HG02798 (cell line): ENCODE measurements around the gene BRD3OS.

ENCODE experiments used
- ATAC-seq: cut with Tn5 transposase; IDR thresholded peaks from one replicate; pipeline ENCODE4 v1.9.1; 2021; ENCODE audit warnings: mild to moderate bottlenecking; ENCODE audit not compliant: unreplicated experiment, poor library complexity

The BRD3OS gene

GRCh38 chr9:134031783-134032182 is 6.5 kb downstream of the BRD3OS start:
- no peak for ATAC-seq

- ATAC-seq = no peak
Measured at GRCh38 chr9:134032456-134033222, 7.4 kb downstream of the BRD3OS start.

GRCh38 chr9:134033516-134034214 is 8.4 kb downstream of the BRD3OS start:
- no peak for ATAC-seq

GRCh38 chr9:134034215-134035040 is 9.1 kb downstream of the BRD3OS start:
- ATAC-seq = no peak

GRCh38 chr9:134035041-134036039 is 10.1 kb downstream of the BRD3OS start:
- no peak for ATAC-seq

GRCh38 chr9:134036130-134036529 is 10.8 kb downstream of the BRD3OS start:
- no peak for ATAC-seq

GRCh38 chr9:134037641-134038040 is 12.4 kb downstream of the BRD3OS start:
- ATAC-seq = no peak

- no peak for ATAC-seq
Measured at GRCh38 chr9:134039386-134040175, 14.3 kb downstream of the BRD3OS start.

- ATAC-seq = no peak
Measured at GRCh38 chr9:134040176-134040565, 14.9 kb downstream of the BRD3OS start.

GRCh38 chr9:134040781-134041648 is 15.7 kb downstream of the BRD3OS start:
- no peak for ATAC-seq

- ATAC-seq = no peak
Measured at GRCh38 chr9:134041649-134041962, 16.3 kb downstream of the BRD3OS start.

GRCh38 chr9:134043531-134043988 is 18.3 kb downstream of the BRD3OS start:
- ATAC-seq = no peak

- no peak for ATAC-seq
Measured at GRCh38 chr9:134044944-134045343, 19.7 kb downstream of the BRD3OS start.

GRCh38 chr9:134045841-134046544 is 20.7 kb downstream of the BRD3OS start:
- no peak for ATAC-seq

- no peak for ATAC-seq
Measured at GRCh38 chr9:134046894-134047681, 21.8 kb downstream of the BRD3OS start.

GRCh38 chr9:134047868-134048581 is 22.7 kb downstream of the BRD3OS start:
- no peak for ATAC-seq
